Renal cortical epithelial cell (primary cell): Measurements from ENCODE around the gene LRRC26. TPM values are rescaled to one million over a fixed set of nuclear protein-coding genes. Genes with fewer than 3 reads are reported as not detected.

Experiments used
- DNase-seq: peaks from one replicate; pipeline ENCODE4 v3.0.0-alpha.2; 2011; ENCODE audit warnings: low read depth
- total RNA-seq: library from RNA; depleted of rRNA; stranded (reverse); fragments of >200 nt; gene quantifications from 2 replicates; pipeline ENCODE4 v1.2.3, GENCODE V29; 2014

The LRRC26 gene
- total RNA-seq, 1 donor from 2014 or later, result not detected

DNA sequence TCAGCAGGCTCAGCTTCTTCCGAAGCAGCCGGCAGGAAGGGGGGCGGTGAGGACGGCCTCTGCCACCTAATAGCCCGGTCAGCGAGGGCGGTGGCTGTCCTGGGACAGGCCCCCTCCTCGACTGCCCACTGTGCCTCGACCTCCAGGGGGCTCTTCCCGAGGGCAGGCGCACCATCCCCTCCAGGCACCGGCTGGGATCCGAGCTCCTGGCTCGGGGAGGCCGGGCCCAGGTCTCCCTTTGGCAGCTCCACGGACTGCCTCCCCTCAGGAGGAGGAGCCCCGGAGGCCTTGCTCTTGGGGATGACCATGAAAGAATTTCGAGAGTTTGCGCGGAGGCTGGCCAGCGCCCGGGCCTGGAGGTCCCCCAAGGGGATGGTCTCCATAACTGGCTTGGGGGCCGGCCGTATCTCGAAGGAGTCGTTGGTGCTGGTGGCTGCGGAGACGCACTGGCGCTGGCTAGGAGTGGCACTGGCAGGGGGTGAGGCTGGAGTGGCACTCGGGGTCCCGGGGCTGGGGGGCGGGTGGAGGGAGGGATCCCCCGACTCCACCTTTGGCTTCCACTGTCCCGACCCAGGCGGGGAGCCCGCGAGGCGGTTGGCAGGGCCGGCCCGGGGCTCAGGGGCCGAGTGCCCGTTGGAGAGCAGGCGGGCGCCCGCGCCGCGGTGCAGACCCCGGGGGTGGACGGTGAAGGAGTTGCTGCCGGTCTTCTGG lies 29.7 kb upstream of the LRRC26 start:
- no peak for DNase-seq

DNA sequence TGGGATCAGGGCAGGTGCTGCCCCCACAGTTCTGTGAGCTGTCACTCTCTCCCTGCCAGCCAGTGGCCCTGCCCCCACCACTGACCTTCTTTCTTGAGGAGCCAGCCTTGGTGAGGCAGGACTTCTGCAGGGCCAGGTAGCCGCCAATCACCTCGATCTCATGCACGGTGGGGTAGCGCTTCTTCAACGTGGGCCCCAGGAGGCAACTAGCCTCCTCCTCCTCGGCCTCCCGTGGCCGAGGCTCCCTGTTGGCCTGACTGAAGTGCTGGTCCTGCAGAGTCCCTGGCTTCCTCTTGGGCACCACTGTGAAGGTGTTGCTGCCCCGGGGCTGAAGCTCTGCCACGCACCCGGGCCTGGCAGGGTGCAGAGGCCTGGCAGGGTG lies 29.0 kb upstream of the LRRC26 start:
- no peak for DNase-seq

DNA sequence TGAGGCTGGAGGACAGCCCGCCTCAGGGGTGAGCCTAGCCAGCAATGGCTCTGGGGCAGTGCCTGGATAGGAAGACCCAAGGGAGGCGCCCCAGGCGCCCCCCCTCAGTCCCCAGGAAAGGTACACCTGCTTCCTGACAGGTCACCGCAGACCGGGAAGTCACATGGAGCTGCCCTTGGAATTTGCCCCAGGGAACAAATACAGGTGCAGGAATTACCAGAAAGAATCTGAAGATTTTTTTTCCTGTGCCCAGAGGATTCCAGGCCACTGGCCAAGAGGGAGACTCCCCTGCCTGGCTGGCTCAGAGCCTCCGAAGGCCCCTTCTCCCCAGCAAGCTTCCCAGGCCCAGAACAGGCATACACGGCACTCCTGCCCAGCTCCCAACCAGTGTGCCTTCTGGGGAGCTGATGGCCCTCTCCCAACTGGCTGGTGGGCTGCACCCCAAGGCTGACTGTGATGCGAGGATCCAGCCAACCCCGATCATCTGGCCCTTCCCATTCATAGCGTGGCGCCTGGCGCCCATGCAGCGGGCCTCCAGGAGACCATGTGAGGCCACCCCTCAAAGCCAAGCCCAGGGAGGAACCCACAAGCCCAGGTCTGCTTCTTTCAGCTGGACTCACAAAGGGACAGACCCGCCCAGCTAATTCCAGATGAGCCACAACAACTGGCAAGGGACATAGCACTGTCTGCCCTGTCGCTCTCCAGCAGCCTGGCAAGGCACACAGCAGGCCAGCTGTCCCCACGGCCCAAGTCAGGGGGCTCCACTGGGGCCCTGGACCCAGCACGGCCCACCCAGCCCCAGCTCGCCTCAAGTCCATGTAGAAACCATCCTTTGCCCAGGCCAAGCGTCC lies 28.4 kb upstream of the LRRC26 start:
- DNase-seq, result peak; percentile 68

DNA sequence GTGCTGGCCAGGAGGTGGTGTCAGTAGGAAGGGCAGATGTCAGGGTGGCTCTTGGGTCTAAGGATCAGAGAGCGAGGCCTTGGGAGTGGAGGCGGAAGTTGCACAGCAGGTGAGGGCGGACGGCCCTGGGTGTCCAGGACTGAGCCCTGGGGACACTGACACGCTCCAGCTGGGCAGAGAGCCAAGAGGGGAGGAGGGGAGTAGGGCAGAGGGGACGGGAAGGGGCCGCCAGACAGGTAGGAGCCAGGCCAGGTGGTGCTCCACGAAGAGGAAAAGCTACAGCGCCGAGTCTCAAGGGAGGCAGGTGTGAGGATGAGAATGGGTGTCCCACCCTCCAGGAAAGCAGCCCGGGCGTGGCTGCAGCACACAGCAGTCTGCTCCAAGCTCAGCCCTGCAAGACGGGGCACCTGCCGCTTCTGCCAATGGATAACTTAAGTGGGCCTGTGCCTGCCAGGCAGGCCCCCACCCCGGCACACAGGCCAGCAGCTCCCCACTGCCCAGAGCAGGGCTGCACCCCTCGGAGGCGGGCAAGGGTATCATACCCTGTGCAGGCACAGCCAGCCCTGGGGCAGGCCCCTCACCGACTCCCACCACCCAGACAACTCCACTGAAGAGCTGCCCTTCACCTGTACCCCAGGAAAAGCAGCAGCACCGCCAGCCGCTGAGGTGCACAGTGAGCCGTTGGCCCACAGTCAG lies 25.8 kb upstream of the LRRC26 start:
- no peak for DNase-seq

DNA sequence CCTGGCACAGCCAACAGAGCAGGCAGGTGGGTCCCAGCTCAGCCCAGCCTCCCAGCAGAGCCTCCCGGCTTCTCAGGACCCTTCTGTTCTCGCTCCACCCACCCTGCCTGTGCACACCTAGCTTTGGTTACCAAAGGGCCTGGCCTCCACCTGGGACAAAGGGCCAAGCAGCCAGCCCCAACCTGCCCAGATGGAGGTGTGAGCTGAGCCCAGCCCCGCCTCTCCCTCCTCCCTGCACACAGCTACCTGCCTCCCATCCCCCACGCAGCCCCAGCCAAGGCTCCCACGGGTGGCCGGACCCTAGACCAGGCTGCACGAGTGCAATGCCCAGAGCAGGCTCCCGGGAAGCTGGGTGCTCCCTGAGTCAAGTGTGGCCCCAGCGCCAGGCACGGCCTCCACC lies 25.1 kb upstream of the LRRC26 start:
- DNase-seq, result no peak

DNA sequence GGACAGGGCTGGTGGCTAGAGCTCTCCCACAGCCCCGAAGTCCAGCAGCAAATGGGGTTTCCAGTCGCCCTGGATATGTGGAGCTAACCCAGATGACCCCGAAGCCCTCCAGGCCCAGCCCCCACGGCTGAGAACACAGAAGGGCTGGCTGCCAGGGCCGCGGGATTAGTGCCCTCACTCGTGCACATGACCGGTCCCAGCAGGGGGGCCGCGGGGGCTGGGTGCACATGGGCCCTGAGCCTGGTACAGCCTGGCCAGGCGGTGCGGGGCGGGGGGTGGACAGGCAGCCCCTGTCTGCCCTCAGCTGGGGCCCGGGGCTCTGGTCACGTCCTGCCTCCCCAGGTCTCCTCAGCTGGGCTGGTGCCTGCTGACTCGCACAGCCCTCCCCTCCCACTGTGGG lies 24.5 kb upstream of the LRRC26 start:
- DNase-seq, result no peak

DNA sequence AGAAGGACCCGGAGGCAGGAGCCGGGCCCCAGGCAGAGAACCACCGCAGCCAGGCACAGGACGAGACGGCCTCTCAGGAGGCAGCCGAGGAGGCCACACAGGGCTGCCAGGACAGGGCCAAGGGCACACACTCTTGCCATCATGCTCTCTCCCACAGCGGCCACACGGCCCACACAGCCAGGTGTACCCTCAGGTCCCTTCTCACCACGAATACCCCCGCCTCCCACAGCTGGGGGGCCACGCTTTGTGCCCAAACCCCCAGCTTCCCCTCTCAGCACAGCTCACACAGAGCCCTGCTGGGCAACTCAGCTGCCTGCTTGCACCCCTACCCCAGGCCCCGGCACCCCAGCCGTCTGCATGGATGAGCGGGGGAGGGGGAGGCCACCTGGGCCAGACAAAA lies 23.9 kb upstream of the LRRC26 start:
- no peak for DNase-seq

DNA sequence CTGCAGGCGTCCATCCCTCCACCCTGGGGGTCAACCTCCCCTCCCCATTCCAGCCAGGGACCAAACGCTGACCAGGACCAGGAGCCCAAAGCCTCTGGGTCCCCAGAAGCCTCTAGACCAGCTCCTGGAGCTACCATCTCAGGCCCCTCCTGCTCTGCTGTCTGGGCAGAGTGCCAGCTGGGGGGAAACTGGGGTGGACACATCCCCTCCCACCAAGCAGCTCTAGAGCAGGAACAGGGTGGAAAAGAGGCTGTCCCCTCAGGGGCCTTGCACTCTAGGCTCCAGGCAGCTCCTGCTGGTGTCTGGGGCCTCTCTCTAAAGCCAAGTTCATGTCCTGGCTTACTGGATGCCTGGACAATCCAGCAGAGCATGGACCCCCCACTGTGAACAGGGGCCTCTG lies 23.0 kb upstream of the LRRC26 start:
- no peak for DNase-seq

DNA sequence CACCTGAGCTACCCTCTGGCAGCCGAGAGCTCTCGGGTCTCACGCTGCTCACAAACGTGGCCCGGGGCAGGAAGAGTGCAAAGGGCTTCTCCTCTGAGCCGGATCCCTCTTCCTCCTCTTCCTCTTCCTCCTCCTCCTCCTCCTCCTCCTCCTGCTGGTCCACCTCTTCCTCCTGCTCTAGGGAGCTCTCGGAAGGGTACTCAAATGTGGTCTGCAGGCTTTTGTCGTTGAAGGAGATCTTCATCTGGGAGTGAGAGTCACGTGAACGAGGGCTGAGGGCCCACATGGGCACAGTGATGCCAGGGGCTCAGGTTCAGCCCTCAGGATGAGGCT lies 22.6 kb upstream of the LRRC26 start:
- no peak for DNase-seq

DNA sequence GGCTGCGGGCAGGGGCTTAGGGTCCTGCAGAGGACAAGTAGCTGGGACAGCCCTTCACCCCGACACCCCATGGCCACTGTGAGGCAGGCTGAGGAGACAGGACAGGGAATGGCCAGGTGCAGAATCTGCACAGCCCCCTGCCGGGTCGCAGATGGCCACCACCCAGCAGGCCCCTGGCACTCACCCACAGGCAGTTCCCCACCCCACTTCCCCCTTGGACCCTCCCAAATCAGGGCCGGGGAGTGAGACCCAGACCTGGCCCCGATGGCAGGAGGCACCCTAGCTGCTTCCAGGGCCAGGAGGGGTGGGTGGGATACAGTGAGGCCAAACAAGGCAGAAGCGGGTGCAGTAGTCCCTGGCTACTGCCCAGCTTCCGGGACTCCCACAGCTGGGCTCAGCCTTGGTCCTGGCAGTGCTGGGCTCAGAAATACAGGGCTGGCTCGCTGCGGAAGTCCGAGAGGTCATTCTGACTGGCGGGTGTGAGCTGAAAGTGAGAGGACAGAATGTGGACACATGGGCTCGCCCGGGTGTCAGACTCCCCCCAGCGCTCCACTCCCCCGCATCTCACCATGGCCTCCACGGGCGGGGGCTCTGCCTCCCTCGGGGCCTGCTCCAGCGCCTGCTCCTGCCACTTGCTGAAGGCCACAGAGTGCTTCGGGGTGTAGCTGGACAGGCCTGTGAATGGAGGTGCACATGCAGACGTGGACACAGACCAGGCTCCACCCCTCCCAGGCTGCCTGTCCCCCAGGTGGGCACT lies 22.0 kb upstream of the LRRC26 start:
- no peak for DNase-seq

DNA sequence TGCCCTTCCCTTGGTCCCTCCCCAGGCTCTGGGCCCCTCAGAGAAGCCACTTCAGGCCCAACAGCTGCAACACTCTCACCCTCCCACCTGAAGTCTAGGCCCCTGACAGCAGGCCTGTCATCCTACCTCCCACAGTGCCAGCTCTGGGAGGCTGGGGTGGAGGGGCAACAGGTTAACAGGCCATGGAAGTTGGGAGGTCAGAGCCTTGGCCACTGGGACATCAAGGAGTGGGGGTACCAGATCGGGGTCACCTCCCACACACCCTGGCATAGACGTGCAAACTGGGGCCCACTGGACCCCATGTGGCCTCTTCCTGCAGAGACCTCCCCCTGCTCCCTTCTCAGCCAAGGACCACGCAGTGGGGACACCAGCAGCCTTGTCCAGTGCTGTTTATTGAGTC lies 21.4 kb upstream of the LRRC26 start:
- DNase-seq, result no peak

DNA sequence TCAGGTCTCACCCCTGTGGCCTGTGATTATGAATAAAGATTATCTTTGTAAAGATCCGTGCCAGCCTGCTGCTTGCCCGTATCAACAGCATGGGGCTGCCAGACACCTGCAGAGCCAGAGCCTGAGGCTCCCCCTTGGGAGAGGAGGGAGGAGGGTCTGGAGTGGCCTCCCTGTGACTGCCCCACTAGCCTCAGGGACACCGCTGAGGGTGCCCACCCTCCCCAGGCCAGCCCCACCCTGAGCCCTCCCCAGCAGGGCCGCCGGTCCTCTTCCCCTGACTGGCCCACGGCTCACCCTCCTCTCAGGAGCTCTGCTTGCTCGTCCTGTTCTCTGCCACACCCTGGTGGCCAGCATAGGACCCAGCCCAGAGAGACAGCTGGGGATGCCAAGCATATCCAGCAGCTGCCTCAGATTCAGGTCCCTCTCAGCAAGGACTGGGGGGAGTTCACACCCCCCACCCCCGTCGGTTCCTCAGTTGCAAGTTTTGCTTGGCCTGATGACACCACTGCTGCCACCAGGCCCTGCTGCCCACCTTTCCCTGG lies 20.5 kb upstream of the LRRC26 start:
- DNase-seq, result no peak

DNA sequence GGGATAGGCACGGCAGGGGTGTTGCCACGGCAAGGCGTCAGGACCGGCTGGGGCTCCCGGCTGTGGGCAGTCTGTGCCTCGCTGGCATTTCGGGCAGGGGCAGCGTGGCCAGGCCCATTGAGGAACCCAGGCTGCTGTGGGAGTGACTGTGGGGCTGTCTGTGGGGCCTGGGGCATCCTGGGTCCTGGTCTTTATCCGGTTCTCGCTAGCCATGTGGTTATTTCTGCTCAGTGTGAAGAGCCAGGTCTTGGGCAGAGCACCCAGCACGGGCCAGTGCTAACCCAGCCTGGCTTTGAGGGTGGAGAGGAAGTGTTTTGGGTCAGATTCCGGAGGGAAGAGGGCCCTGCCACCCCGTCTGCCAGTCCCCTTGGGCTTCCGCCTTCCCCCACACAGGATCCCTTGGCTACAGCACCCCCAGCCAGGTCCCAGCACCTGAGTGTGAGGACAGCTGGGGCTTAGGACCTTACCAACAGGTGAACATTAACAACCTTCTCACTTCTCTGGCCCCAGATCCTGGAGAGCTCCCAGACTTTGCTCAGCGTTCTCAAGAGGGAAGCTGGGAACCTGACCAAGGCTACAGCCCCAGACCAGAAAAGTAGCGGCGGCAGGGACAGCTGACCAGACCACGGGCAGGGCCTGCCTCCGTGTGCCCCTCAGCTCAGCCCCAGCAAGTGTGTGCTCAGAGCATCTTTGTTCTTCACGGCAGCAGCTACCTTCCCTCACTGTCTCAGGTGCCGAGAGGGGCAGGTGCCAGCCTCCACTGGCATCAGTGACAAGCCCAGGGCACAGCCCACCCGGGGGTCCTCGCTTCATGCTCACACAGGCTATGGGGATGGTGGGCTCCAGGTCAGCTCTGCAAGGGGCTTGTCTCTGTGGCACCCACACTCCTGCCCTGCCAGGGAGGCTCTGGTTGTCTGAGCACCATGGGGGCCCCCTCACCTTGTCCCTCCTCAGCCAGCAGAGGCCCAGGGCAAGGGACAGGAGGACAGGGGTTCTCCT lies 19.7 kb upstream of the LRRC26 start:
- DNase-seq, result no peak

DNA sequence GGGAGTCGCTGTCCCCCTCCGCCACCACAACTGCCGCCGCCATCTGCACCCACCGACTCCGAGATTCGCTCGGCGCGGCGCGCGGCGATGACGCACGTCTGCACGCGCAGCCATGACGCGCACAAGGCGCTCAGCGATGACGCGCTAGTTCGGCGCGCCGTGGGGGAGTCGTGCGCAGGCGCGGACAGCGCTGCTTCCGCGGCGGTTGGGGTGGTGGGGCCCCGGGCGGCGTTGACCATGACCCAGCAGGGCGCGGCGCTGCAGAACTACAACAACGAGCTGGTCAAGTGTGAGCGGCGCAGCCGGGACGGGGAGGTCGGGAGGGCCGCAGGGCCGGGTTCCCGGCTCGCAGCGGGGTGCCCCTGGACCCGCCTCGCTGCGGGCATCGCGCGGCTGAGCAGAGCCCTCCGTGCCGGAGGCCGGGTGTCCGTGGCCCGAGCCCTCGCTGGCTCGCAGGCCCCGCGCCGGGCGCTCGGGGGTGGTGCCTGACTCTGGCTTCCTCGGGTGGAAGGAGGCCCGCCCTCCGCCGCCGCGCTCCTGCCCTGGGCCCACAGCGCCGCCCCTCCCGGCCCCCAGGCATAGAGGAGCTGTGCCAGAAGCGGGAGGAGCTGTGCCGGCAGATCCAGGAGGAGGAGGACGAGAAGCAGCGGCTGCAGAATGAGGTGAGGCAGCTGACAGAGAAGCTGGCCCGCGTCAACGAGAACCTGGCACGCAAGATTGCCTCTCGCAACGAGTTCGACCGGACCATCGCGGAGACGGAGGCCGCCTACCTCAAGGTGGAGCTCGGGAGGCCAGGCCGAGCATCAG lies 18.8 kb upstream of the LRRC26 start, which contains the start of the genes ANAPC2 and SSNA1:
ANAPC2 (minus strand) TSS at position 71 of the 807 bp plus-strand sequence; CDS start at position 43, 28 bp downstream.
SSNA1 (plus strand) TSS at position 187 of the 807 bp plus-strand sequence; CDS start at position 238, 51 bp downstream.
- DNase-seq, result peak; percentile 79

DNA sequence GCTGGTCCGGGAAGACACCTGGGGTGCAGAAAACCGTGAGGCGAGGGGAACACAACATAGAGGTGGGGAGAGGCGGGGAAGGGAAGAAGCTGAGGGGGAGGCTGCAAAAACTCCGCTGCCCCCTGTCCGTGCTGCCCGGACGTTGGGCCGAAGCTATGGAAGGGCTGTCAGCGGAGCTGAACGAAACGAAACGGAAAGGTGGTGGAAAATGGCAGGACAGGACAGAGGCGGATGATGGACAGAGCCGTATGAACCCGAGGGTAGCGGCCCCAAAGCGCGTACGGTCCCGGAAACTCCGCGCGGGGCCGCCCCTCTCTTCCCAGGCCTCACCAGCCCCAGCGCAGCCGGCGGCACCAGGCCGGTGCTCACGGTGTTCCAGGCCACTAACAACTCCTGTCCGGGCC lies 18.2 kb upstream of the LRRC26 start:
- no peak for DNase-seq

DNA sequence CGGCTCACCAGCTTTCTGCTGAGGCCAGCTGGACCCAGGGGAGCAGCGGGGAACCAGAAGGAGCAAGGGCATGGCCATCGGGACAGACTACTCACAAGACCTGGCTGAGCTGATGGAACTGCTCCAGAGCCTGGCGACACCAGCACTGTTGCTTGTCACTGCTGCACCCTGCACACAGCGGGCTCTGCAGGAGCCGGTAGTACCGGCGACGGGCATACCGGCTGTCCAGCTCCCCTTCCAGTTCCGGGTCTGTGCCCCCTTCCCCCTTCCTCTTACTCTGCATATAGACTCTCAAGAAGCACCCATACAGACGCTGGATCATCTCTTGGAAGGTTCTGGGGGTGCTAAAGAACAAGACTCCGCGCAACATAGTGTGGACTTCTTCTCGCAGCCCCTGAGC lies 17.5 kb upstream of the LRRC26 start:
- DNase-seq, result no peak

DNA sequence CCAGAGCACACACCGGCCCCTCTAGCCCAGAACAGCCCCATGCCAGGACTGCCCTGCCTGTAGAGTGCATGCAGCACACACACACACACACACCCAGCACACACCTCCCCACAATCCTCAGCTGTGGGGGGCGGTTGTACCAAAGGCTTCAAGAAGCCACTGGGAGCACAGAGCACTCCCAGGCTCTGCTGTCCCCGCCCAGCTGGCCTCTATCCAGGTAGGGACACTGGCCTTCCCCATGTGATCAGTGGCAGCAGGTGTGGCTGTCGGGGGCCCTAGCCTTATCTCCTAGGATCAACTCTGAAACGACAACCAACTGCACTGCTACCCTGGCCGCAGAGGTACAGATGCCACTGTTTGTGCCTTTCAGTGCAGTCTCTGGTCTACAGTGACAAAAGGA lies 16.5 kb upstream of the LRRC26 start:
- DNase-seq, result no peak

DNA sequence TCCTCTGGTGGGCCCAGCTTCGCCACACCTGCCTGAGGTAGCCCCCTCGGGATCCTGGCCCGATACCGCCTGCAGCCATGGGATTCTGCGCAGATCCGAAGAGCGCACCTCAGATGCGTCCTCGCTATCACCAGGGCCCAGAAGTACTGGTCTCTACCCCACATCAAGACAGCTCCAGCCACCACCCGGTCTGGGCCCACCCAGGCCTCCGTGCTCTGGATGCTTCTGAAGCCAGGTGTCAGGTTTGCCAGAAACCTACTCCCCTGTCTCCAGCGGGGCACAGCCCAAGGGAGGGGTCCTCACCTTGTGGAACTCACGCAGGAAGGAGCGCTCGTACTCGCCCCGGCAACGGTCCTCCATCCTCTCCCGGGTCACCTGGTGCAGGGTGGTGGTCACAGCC lies 16.1 kb upstream of the LRRC26 start:
- no peak for DNase-seq

DNA sequence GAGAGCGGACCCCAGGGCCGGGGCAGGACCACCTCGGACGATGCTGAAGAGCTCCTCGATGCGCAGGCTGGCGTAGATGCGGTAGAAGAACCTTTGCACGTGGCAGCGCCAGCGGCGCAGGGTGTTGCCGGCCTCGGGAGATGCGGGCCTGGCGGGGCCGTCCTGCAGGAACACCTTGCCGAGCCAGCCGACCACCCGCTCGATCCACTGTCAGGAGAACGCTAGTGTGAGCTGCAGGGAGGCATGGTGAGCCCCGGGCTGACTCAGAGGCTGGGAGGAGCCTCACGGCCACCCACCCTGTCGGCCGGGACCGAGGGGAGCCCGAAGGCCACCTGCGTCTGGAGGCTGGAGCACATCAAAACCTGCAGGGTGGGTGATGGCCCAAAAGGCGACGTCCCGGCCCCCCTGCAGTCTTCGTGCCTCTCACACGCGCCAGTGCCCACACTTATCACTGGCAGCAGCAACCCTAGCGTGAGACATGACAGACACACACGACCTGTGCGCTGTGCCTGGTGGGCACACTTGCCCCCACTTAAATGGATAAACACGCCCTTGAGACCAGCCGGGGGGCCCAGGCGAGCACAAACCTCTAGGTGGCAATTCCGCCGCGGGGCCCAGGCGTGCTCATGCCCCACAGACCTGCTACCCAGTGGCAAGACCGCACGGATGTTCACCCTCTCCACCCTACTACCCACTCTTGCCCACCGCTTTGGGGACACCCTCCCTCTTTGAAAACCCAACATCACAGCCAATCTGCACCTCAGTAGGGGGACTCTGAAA lies 15.2 kb upstream of the LRRC26 start:
- no peak for DNase-seq
